HG03442 (cell line): Measurements from ENCODE around the gene ARHGAP45.

Source experiments
- ATAC-seq: cut with Tn5 transposase; IDR thresholded peaks from one replicate; pipeline ENCODE4 v1.9.1; 2021; ENCODE audit warnings: mild to moderate bottlenecking, moderate library complexity; ENCODE audit not compliant: unreplicated experiment

The ARHGAP45 gene

GRCh38 chr19:1102407-1103131 is 35.6 kb downstream of the ARHGAP45 start:
- no peak for ATAC-seq

GRCh38 chr19:1103132-1103707 is 36.3 kb downstream of the ARHGAP45 start:
- no peak for ATAC-seq

GRCh38 chr19:1103708-1104310 is 36.8 kb downstream of the ARHGAP45 start, which contains the start of gene GPX4:
Gene GPX4, plus strand, starts transcription at chr19:1103994. Its CDS starts 50 bp downstream, at chr19:1104044.
- ATAC-seq = peak; percentile 65

- ATAC-seq = peak; percentile 33
These were observed 37.5 kb downstream of the ARHGAP45 start for GRCh38 chr19:1104311-1105007.

- no peak for ATAC-seq
These were observed 38.3 kb downstream of the ARHGAP45 start for GRCh38 chr19:1105008-1105872.

- ATAC-seq = no peak
These were observed 39.2 kb downstream of the ARHGAP45 start for GRCh38 chr19:1105873-1106840.

DNA sequence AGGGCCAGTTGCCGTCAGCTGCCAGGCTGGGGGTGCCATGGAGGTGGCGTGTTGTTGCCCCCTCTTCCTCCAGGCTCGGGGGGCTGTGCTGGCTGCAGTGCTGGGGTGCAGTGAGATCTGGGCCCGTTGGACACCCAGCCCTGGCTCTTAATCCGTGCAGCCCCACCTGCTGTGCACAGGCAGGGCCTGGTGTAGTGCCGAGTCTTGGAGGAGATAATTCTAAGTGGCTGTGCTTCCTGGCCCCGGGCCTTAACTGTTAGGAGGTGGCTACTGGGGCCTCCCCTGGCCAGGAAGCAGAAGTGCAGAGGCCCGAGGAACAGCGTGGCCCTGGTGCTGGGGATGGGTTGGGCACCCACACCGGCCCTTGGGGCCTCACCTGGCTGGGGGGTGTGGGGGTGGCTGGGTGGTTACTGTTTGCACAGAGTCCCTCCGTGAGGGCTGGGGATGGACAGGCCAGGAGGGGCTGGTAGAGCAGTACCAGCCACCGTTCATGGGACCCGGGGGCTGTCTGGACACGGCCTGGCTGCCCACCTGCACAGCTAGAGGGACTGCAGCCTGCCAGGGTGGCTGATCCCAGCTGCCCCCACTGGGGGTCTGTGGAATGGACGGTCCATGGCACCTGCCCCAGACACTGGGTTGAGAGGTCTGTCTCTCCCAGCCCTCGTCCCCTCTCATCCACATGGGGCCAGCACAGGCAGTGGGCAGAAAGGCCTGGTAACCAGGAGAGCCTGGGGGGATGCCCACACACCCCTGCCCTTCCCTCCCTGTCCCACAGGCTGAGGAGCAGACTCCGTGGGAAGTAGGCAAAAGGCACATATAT is 40.1 kb downstream of the ARHGAP45 start:
- ATAC-seq = no peak

DNA sequence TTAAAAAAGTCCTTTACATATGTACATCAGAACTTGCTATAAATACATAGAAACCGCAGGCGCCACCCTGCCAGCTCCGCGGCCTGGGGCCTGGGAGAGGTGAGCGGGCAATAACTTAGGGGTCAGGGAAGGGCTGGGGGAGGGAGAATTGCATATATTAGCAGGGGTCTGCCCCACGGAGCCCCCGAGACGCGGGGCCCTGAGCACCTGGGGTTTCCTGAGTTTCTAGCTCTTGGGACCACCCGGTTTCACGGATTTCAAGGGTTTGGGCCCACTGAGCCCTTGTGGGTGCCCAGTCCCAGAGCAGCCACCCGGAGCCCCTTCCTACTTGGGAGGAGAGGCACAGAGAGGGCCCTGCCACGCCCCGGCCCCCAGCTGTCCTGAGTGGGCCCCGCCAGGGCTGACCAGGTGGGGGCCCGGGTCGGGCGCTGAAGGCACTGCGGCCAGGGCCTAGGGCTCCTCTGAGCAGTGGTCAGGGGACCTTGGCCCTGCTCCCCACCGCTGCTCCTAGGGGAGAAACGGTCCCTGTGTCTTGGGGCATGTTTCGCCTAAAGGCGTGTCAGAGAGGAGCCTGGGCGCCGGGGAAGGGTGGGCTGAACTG is 40.8 kb downstream of the ARHGAP45 start:
- ATAC-seq = no peak

DNA sequence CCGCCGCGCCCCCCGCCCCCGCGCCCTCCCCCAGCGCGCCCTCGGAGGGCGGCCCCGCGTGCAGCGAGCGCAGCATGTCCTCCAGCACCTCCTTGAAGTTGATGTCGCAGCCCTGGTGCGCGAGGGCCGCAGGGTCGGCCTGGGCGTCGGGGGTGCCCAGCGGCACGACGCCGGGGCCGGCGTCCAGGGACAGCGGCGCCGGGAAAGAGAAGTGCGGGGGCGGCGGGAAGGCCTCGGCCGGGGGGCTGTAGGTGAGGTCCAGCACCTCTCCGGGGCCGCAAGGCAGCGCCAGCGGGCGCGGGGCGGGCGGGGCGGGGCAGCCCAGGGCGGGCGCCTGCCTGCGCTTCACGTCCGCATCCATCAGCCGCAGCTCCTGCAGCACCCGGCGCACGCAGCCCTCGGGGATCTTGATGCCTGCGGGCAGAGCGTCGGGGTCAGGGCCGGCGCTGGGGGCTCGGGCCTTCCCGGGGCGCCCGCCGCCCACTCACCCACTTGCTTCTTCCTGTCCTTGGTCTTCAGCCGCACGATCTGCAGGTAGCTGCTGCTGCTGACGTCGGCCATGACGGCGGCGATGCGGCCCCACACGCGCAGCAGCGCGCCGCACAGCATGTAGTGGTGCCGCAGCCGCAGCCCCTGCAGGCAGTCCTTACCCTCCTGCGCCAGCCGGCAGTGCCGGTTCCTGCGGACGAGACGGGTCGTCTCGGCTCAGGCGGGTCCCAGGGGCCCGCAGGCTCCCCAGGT is 41.5 kb downstream of the ARHGAP45 start:
- no peak for ATAC-seq

- ATAC-seq = no peak
These were observed 42.1 kb downstream of the ARHGAP45 start for GRCh38 chr19:1109032-1109551.

DNA sequence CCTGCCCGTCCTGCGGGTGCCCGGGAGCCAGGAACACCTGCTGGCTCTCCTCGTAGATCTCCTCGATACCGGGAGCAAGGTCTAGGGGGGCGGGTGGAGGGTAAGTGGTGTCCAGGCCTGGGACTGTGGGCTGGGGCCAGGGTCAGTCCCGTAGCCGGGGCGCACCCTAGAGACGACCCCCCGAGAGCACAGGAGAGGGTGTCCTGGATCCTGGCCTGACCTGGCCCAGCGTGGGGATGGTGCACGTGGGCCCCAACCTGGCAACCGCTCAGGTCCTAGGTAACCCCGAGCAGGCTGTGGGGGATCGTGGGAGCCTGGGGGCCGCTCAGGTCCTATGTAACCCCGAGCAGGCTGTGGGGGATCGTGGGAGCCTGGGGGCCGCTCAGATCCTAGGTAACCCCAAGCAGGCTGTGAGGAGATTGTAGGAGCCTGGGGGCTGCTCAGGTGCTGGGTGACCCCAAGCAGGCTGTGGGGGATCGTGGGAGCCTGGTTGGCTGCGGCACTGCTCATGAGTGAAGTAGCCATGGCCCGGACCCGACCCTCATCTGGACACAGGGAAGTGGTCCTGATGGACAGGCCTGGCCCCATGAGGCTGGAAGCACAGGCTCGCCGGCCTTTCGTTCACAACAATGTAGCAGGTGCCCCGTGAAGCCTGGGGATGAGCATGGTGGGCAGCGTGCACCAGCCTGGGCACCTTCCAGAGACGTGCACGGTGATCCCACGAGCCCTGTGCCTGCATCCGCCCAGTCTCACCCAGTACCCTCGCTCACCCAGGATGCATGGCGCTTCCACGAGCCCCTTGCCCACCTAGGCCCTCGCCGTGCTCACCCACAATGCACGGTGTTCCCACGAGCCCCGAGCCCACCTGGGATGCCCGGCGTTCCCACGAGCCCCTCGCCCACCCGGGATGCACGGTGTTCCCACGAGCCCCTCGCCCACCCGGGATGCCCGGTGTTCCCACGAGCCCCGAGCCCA is 43.0 kb downstream of the ARHGAP45 start:
- ATAC-seq = no peak

GRCh38 chr19:1110809-1111640 is 44.1 kb downstream of the ARHGAP45 start:
- no peak for ATAC-seq

DNA sequence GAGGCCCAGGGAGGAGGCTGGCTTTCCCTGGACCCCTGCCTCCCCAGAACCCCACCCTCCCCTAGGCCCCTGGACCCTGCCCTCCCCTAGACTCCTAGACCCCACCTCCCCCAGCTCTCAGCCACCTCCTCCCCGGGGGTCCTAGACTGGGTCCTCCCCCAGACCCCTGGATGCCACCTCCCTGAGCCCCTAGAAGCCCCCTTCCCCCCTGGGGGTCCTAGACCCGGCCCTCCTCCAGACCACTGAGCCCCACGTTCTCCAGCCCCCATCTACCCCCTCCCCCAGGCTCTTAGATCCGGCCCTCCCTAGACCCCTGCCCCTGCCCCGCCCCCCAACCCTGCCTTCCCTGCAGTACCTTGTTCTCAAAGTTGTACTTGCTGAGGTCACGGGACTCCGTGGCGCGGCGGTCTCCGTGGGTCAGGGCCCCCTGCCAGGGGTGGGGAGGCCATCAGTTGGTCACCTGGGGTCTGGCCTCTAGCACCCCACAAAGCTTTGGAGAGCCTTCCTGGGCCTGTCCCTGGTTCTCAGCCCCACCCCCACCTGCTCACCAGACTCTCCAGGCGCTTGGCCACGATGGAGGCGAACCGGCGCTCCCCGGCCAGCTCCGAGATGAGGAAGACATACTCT is 44.8 kb downstream of the ARHGAP45 start:
- no peak for ATAC-seq

DNA sequence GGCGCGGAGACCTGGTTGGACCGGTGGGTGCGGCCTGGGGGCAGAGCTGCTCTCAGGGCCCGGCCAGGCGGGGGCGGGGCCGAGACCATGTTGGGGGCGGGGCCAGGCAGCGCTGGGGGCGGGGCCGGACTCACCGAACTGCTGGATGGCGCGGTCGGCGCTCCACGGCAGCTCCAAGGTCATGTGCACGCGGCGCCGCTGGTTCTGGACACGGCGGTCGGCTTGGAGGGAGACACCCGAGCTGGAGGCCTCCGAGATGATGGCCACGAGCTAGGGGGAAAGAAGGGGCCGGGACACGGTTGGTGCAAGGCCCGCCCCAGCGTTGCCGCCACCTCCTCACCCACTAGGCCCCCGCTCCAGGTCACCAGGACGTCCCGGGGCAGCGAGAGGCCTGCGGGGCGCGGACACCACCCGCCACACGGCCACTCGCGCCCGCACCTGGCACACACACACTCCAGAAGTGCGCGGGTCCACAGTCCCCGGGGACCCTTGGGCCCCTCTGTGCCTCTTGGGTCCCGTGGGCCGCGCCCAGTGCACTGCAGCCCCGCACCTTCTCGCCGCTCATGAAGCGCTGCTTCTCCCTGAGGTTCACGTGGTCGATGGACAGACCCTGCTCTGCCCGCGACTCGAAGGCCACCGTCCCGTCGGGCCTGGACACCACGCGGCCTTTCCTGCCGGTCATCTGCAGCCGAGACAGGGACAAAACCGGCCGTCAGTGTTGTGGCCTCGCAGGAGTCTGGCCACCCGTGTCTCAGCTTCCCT is 45.5 kb downstream of the ARHGAP45 start:
- ATAC-seq = no peak
